HFFc6 (cell line): ENCODE measurements around the gene GPR18. TPM values are rescaled to one million over a fixed set of nuclear protein-coding genes. Genes with fewer than 3 reads are reported as not detected.

Source experiments
- DNase-seq: peaks from one replicate; pipeline ENCODE4 v3.0.0-alpha.2; 2018
- H3K27ac Mint-ChIP-seq: 2 replicates; pipeline ENCODE4 v1.8.0; 2020; ENCODE audit warnings: mild to moderate bottlenecking, mixed read lengths
- H3K27me3 Mint-ChIP-seq: 2 replicates; pipeline ENCODE4 v1.8.0; 2021; ENCODE audit warnings: mild to moderate bottlenecking, moderate library complexity, mixed read lengths; ENCODE audit not compliant: insufficient read depth
- H3K36me3 Mint-ChIP-seq: 2 replicates; pipeline ENCODE4 v1.8.0; 2021; ENCODE audit warnings: low read depth, mixed read lengths
- H3K4me1 Mint-ChIP-seq: 2 replicates; pipeline ENCODE4 v1.8.0; 2020; ENCODE audit warnings: low read depth, mixed read lengths
- H3K4me3 Mint-ChIP-seq: 2 replicates; pipeline ENCODE4 v1.8.0; 2020; ENCODE audit warnings: mild to moderate bottlenecking, moderate library complexity, mixed read lengths
- H3K9me3 Mint-ChIP-seq: 2 replicates; pipeline ENCODE4 v1.8.0; 2020; ENCODE audit warnings: mild to moderate bottlenecking, mixed read lengths
- CTCF ChIP-seq: fragments of 200-600 bp; sonication (generic); IDR thresholded peaks from 2 replicates; pipeline ENCODE4 v1.5.0; 2021; ENCODE audit warnings: antibody characterized with exemption, mild to moderate bottlenecking
- total RNA-seq, 6 experiments: library from RNA; stranded (reverse); fragmentation: NEBNext Ultra II Directional; extraction: Animal tissue kit (Norgen Biotek cat#: 25700); gene quantifications; 2 replicates in 1 of 6; 3 replicates in 5 of 6; pipeline ENCODE4 v1.2.3, GENCODE V29; 2021

GPR18 gene
- total RNA-seq, 6 experiments from 2014 or later, result not detected

- no peak overlapping the region for H3K4me3 Mint-ChIP-seq
- no peaks in the 10 kb centered on the region for H3K9me3 Mint-ChIP-seq
- H3K27me3 Mint-ChIP-seq, result no peaks in the 10 kb centered on the region; the same call in 1 of the 2 replicates
- TF ChIP-seq CTCF, result no peak
- H3K27ac Mint-ChIP-seq, result no peak overlapping the region
- peaks cover 4% of the 10 kb centered on the region; the same call in 1 of the 2 replicates for H3K36me3 Mint-ChIP-seq
- H3K4me1 Mint-ChIP-seq, result peaks cover 32% of the 10 kb centered on the region
- DNase-seq, result no peak
Measured at GRCh38 chr13:99304541-99304940, 46.4 kb upstream of the GPR18 start.

GRCh38 chr13:99303863-99304521, 45.8 kb upstream of the GPR18 start:
- no peaks in the 10 kb centered on the region; the same call in 1 of the 2 replicates for H3K27me3 Mint-ChIP-seq
- H3K4me1 Mint-ChIP-seq, result peaks cover 30% of the 10 kb centered on the region
- H3K4me3 Mint-ChIP-seq, result no peak overlapping the region
- DNase-seq, result no peak
- peaks cover 4% of the 10 kb centered on the region; the same call in 1 of the 2 replicates for H3K36me3 Mint-ChIP-seq
- no peak for TF ChIP-seq CTCF
- H3K9me3 Mint-ChIP-seq, result no peaks in the 10 kb centered on the region
- no peak overlapping the region for H3K27ac Mint-ChIP-seq

GRCh38 chr13:99302637-99303505, 44.7 kb upstream of the GPR18 start:
- no peak for TF ChIP-seq CTCF
- H3K27me3 Mint-ChIP-seq, result no peaks in the 10 kb centered on the region; the same call in 1 of the 2 replicates

GRCh38 chr13:99301913-99302636, 43.9 kb upstream of the GPR18 start:
- Mint-ChIP-seq H3K27me3 (no peaks in the 10 kb centered on the region; the same call in 1 of the 2 replicates), H3K27ac (no peak overlapping the region), H3K4me1 (peaks cover 21% of the 10 kb centered on the region)

More at GRCh38 chr13:99302637-99303505, 44.7 kb upstream of the GPR18 start:
- no peak for DNase-seq
- Mint-ChIP-seq H3K4me1 (peaks cover 21% of the 10 kb centered on the region), H3K4me3 (no peak overlapping the region), H3K27ac (no peak overlapping the region), H3K9me3 (no peaks in the 10 kb centered on the region), H3K36me3 (no peaks in the 10 kb centered on the region)

More at GRCh38 chr13:99301913-99302636, 43.9 kb upstream of the GPR18 start:
- Mint-ChIP-seq H3K36me3 (no peaks in the 10 kb centered on the region), H3K9me3 (no peaks in the 10 kb centered on the region), H3K4me3 (no peak overlapping the region)
- no peak for TF ChIP-seq CTCF
- DNase-seq, result no peak
